HG03066 (cell line): ENCODE results near the gene BRD7.

Experiments
- ATAC-seq: cut with Tn5 transposase; IDR thresholded peaks from one replicate; pipeline ENCODE4 v1.9.1; 2021; ENCODE audit warnings: low read depth; ENCODE audit not compliant: unreplicated experiment

BRD7 gene

GRCh38 chr16:50305441-50306061 is 63.2 kb downstream of the BRD7 start:
- ATAC-seq = no peak

DNA sequence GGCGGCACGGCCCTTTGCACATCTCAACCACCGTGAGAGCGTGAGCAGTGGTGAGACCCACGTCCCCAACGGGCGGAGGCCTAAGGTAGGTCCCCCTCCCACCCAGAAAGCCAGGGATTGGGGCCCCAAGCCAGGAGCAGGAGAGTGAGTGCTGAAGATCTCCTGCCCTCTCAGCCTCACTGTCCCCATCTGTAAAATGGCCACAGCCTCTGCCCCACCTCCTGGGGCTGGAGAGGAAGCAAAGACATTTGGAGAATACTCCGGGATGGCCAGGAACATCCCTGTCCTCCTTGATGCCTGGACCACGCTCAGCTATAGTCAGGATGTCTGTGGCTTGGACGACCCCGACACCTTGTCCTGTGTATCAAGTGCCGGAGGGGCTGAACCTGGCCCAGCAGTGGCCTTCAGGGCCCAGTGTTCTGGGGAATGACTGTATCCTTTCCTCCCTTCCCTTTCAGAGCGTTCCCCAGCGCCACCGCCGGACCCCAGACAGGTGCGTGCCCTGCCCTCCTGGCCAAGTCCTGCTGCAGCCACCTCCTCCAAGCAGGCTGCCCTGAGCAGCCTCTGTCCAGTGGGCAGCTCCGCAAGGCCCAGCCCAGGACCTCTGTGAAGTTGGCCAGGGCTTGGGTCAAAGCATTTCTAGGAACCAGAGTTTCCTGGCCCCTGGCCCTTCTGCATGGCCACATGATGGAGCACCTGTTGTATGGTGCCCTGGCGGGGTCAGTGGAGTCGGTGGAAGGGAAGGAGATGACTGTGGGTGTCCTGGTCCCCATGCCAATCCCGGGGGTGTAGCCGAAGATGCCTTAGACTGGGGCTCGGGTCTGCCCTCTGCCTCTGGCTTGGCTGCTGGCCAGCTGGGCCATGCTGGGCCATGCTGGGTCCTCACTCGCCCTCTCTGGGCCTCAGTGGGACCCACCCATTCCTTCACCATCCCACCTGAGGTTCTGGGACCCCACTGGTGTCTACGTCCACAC is 64.0 kb downstream of the BRD7 start:
- no peak for ATAC-seq

DNA sequence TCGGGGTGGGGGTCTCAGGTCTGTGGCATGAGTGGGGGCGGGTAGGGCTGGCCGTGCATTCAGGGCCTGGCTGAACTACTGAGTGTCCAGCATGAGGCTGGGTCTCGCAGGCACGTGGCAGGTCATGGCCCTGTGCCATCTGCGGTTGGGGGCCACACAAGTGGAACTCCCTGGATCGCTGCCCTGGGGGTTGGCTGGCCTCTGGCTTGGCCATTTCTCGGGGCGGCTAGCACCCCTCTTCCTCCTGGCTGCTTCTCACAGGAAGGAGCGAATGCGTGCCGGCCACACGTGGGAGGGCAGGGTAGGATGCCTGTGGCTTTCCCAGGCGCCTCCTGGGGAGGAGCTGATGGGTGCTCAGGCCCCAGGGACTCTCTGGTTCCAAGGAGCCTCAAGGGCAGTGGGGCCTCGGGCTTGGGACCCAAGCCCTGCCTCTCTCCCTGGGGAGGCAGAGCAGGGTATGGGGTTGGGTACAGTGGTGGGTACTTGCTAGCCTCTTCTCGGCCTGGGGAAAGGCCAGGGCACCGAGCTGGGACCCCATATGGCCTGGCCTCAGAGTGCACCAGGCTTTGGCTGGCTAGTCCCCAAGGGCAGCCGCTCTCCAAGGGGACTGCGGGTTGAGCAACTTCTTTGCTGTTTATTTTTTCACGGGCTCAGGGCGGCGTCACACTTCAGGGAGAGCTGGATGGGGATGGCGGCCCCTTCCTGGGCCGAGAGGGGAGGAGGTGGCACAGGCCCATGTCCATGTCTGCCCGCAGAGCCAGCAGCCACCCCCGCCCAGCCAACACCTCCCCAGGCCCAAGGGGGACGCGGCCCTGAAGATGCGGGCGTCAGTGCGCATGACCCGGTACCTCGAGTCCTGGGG is 65.0 kb downstream of the BRD7 start:
- no peak for ATAC-seq

- ATAC-seq = no peak
These were observed 65.7 kb downstream of the BRD7 start for GRCh38 chr16:50303041-50303604.

- ATAC-seq = no peak
These were observed 66.2 kb downstream of the BRD7 start for GRCh38 chr16:50302472-50303005.

GRCh38 chr16:50301626-50302471 is 66.9 kb downstream of the BRD7 start:
- no peak for ATAC-seq

DNA sequence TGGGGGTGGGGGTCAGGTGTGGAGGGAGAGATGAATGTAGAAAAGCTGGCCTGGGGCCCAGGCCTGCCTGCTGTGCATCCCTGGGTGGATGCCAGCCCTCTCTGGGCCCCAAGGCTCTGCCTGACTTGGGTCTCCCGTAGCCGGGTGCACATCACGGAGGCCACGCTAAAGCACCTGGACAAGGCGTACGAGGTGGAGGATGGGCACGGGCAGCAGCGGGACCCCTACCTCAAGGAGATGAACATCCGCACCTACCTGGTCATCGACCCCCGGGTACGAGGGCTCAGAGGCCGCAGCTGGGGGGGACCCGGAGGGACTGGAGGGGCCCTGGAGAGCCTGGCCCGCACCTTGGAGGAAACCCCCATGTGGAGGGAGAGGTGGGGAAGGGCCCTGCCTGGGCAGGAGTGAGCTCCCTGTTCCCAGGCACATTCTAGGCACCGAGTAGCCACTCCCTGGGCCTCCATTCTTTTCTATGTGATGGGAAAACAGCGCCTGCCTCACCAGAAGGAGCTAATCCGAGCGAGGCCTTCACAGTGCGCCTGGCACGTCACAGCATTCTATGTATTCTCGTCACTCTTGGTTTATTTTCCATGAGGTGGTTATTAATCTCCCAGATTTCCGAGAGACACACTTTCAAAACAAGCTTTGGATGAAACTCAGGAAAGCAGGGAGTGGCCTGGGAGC is 67.7 kb downstream of the BRD7 start:
- no peak for ATAC-seq

GRCh38 chr16:50299508-50300105 is 69.2 kb downstream of the BRD7 start:
- ATAC-seq = no peak

DNA sequence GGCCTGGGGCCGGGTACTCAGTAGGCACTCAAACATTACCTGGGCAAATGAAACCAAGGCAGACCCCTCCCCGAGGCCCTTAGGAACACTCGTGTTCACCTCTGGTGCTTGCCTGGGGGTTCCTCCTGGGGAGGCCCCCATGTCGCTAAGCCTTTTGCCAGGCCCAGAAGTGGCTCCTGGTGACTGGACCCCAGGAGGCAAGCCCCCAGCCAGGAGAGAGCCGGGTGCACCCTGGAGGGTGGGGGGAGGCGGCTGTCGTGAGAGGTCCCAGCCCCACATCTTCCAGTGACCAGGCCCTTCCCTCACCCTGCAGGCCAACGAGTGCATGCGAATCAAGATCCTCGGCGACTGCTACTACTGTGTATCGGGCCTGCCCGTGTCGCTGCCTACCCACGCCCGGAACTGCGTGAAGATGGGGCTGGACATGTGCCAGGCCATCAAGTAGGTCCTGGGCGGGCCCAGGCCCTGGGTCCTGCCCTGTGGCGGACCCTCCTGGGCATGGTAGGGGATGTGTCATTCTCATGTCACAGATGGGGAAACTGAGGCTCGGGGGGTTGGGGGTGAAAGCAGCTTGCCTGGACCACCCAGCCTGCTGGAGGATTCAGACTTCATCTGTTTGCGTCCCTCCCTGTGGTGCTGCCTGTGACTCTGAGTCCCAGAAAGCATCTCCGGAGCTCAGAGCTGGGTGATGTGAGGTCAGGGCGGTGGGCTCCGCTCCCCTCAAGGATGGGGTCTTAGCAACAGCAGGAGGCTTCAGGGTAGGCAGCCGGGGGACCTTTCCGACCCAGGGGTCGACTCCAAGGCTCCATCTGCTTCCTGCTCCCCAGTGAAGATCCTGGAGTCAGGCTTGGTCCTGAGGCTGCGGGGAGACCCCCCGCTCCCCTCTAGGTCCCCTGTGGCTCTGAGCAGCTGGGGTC is 69.9 kb downstream of the BRD7 start:
- ATAC-seq = no peak

- ATAC-seq = no peak
These were observed 70.7 kb downstream of the BRD7 start for GRCh38 chr16:50298075-50298460.

DNA sequence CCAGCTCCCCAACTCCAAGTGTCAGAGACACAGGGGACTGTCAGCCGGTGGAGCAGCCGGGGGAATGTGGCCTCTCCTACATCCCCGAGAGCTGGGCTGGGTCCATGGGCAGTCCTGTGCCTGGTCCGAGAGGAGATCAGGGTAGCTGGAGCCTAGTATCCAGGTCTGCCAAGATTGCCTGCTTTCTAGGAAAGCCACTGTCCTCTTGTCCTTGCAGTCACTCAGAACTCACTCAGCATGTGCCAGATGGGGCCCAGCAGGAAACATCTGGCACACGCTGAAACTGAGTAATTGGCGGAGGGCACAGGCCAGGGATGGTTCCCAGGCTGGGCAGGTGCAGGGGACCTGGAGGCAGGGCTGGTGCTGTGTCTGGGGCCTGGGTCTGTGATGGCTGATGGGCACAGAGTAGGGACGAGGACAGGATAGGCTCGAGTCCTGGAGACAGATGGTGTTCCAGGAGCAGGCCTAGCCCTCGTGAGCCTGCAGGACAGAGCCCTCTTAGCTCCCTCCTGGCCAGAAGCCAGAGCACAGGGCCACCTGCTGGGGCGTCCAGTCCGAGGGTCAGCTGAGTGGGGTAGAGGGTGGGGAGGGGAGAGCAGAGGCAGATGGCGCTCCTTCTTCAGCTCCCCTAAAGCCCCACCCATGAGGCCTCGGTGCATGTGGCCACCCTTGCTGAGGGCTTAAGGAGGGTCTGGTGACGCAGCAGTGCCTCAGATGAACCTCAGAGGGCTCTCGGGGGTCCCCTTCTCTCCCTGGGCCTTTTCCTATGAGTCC is 71.3 kb downstream of the BRD7 start:
- ATAC-seq = no peak

DNA sequence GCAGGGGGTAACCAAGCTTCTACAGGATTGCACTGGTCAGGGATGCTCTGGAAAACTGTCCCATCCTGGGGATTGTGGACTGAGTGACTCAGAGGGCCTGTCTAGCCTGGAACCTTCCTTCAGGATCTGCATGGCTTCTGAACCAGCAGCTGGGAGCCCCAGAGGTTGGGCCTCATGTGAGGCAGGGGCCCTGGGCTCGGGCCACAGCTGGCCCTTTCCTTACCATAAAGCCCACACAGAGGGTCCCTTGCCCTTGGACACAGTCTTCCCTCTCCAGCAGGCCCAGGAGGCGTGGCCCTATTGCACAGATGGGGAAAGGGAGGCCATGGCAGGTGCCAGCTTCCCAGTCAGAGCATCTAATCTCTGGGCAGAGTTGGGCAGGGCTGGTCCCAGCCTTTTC is 72.0 kb downstream of the BRD7 start:
- ATAC-seq = no peak

DNA sequence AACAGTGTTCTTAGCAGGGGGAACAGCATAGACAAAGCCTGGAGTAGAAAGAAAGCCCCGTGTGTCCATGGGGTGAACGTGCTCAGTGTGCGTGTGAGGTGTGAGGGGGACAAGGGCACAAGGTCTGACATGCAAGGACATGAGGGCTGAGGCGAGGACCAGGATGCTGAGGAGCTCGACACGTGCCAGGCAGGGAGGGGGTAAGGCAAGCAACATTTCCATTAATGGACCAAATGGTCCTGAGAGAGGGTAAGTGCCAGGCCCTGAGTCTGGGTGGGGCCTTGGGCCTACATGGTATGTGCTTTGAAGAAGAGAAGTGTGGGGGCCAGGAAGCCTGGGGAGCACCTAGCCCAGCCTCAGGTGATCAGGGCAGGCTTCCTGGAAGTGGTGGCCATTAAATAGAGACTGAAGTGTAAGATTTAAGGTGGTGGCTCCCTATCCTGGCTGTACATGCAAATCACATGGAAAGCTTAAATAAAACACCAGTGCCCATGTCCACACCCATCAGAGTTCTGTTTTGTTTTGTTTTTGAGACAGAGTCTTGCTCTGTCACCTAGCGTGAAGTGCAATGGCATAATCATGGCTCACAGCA is 73.2 kb downstream of the BRD7 start:
- no peak for ATAC-seq

DNA sequence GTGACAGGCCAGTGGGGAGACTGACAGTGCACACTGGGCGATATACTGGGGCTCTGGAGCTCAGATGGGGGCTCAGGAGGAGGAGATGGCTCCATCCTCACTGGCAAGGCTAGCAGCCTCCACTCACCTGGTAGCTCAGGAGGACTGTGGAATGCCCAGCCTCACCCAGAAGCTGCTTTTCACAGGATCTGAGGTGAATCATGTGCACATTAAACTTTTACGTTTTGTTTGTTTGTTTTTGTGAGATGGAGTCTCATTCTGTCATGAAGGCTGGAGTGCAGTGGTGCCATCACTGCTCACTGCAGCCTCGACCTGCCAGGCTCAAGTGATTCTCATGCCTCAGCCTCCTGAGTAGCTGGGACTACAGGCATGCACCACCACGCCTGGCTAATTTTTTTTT is 73.8 kb downstream of the BRD7 start:
- no peak for ATAC-seq

DNA sequence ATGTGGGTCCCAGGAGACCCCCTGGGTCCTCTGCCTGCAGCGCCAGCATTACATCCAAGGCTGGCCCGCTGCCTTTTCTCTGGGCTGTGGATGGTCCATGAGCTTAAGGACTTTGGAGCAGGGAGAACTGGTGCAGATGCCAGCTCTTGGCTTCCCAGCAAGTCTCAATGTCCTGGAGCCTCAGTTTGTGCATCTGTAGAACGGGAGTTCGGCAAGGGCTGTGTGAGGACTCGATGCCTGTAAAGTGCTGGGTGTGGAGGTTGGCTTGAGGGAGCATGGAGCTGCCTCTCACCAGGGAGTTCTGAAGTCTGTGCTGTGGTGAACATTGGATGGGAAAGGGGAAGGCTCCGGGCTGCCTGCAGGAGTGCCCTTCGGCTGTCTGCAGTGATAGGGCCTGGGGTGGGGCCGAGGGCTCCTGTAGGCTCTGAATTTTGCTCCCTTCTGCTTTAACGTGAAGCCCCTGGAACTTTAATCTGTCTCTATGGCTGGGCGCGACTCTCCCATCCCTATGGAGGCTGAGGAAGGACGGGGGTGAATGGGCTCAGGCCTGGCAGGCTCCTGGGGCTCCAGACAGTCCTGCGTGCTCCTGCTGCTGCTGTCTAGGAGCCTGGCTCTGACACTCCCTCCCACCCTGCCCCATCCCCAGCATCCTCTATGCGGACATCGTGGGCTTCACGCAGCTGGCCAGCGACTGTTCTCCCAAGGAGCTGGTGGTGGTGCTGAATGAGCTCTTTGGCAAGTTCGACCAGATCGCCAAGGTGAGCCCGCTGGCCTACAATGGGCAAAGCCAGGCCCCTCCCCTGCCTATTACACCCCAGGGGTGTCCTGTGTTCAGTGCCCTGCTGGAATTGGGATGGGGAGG is 74.6 kb downstream of the BRD7 start:
- no peak for ATAC-seq
